HG02973 (cell line): ENCODE data around the gene MTG1.
"Not testable (repeated sequence)": the region's sequence is repeated elsewhere in the genome, so short reads cannot be mapped to it uniquely, and the experiment has no call there.

Source experiments
- ATAC-seq: cut with Tn5 transposase; IDR thresholded peaks from one replicate; pipeline ENCODE4 v1.9.1; 2021; ENCODE audit warnings: moderate library complexity; ENCODE audit not compliant: unreplicated experiment

Gene MTG1

DNA sequence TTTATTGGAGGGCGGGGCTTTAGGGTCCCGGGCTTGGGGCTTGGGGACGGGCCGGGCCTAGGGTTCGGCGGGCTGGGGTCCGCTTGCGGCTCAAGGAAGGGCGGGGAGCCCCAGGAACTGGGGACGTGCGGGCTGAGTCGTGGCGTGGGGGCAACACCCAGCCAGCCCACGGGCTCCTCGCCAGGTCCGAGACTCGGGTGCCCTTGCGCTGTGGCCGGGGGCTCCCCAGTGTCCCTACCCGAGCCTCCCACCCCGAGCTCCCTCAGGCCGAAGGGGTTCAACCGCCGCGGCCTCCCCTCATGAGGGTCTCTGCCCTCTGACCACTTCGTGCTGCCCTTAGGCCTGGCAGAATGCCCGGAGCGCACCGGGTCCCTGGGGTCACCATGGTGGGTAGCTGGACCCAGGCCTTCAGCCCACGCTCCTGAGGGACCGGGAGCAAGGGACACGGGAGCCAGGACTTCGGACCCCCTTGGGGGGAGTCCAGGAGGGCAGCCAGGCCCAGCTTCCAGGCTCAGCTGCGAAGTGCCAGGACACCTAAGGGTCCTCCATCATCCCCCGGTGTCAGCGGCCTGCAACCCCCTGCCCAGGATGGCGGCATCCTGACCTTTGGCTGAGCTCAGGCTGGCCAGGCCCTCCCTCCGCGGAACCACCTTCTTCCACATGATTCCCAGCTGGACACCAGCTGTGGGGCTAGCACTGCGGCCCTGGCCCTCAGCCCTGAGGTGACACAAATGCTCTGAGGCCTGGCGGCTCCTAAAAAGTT lies 35.6 kb upstream of the MTG1 start:
- no peak for ATAC-seq

- no peak for ATAC-seq
Observed at GRCh38 chr10:133358925-133359310, 35.0 kb upstream of the MTG1 start.

- no peak for ATAC-seq
Observed at GRCh38 chr10:133359554-133359971, 34.4 kb upstream of the MTG1 start.

- no peak for ATAC-seq
Observed at GRCh38 chr10:133359972-133360610, 33.9 kb upstream of the MTG1 start.

DNA sequence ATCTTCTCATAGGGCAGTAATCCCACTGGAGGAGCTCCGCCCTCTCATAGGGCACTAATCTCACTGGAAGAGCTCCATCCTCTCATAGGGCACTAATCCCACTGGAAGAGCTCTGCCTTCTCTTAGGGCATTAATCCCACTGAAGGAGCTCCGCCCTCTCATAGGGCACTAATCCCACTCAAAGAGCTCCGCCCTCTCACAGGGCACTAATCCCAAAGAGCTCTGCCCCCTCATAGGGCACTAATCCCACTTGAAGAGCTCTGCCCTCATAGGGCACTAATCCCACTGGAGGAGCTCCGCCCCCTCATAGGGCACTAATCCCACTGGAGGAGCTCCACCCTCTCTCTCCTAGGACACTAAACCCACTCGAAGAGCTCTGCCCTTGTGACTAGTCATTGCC lies 32.7 kb upstream of the MTG1 start:
- no peak for ATAC-seq

DNA sequence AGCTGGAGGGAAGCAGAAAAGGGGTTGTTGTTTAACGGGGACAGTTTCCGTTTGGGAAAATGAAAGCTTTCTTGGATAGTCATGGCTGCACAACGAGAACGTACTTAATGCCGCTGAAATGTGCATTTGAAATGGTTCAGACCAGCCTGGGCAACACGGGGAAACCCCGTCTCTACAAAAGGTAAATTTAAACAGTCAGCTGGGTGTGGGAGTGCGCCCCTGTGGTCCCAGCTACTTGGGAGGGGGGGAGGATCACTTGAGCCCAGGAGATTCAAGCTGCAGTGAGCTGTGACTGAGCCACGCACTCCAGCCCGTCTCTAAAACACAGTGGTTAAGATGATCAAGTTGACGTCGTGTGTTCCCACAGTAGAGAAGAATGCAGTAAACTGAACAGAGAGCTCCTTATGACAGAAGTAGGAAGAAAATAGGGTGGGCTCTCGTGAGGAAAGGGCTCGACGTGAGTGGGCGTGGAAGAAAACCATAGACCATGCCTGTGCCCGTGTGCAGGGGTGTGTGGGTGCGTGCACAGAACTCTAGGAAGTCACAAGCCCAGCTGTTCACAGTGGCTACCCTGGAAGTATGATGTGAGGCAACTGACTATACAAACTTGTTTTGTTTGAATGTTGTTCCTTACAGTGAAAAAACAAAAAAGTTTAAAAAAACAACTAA lies 32.0 kb upstream of the MTG1 start:
- ATAC-seq = no peak

GRCh38 chr10:133362846-133363245 lies 31.1 kb upstream of the MTG1 start:
- ATAC-seq = no peak

DNA sequence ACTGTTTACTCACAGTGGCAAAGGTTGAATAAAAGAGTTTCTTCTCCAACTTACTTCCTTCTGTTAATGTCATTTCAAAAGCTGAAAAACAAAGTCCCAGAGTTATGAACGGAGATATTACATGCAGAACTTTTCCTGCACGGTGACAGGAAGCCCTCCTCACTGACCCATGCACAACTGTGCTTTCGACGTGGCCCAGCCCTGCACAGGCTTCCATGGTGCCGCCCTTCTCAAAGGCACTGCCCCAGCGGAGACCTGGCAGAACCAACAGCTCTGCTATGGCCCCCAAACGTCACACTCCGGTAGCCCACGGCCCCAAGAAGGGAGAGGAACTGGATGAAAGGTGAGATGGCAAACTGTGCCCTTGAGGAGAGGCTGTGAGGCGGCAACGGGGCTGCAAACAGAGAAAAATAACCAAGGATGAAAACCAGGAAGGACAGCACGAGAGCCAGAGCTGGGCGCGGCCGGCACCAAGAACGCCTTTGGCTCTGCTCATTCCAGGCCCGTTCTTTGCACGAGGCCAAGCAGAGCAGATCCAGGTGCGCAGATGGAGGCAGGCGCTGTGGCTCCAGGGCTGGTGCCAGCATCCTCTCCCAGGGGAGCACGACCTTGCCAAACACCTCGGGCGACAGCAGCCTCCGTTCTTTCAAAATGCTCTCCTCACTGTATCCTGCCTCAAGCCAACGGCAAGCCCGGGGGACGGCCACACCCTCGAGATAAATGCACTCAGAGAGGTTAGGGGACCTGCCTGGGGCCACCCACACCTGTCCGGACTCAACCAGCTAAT lies 29.1 kb upstream of the MTG1 start:
- no peak for ATAC-seq

DNA sequence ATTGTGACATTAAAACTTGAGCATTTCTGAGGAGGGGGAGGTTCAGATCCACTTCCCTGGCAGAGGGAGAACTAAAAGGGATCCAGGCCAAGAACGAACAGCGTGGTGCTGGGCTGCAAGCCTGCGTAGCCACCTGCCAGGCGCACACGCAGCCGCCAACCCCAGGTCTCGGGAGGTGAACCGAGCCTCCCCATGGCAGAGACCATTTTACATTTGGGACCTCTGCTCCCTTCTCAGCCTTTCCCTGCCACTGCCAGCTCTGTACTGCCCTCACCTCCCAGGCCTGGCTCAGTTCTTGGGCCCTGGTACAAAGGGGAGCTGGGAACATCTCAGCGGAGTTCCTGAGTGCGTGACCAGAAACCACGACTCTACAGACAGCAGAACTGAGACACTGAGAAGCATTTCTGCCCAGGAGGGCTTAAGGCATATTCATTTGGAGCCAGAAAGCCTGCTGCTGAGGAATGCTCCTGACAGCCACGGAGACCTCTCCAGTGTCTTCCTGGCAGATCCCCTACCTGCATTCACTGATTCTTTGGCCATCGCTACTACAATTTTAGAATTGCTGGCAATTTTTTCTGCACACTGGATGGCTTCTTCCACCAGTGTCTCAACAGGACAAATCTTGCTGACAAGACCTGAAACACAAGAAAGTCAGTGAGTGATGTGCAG lies 28.4 kb upstream of the MTG1 start:
- no peak for ATAC-seq

DNA sequence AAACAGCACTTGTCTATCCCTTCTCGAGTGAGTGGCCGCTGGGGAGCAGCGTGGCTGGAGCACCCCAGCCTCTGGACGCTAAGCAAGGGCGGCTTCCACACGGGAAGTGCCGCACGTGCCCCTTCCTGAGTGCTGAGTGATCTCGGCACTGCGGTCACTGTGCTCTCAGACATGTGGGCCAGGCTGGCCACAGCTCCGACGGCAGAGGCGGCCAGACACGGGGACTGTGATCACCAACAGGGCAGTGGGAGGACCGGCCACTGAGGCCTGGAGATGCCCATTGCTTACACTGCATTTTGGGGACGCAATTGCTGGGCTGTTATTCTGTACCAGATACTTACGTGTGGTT lies 27.9 kb upstream of the MTG1 start:
- no peak for ATAC-seq

DNA sequence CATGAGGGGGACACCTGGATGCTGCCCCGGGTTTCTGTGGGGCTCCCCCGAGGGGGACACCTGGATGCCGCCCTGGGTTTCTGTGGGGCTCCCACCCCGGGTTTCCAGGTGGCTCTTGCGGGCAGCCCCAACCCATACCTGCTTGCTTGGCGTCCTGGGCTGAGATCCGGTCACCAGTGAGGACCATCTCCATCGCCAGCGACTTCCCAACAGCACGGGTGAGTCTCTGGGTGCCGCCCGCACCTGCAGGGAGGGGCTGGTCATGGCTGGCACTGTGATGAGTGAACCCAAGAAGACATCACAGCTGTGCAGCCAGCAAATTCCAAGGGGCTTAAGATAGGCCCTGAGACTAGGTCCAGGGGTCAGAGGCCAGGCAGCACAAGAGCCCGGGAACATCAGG lies 27.2 kb upstream of the MTG1 start:
- ATAC-seq = no peak

DNA sequence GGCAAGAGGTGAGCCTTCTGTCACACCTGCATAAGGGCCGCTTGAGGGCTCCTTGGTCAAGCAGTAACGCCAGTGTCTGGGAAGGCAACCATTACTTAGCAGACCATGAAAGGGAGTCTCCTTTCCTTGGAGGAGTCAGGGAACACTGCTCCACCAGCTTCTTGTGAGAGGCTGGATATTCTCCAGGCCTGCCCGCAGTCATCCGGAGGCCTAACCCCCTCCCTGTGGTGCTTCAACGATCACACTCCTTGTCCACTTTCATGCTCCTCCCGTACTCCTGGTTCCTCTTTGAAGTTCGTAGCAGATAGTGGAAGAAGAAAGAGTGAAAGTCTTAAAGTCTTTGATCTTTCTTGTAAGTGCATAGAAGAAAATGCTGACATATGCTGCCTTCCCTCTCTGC lies 26.5 kb upstream of the MTG1 start:
- ATAC-seq = not testable (repeated sequence)

GRCh38 chr10:133368153-133368552 lies 25.8 kb upstream of the MTG1 start:
- ATAC-seq = no peak

- ATAC-seq = no peak
Observed at GRCh38 chr10:133370030-133370786, 23.7 kb upstream of the MTG1 start.

DNA sequence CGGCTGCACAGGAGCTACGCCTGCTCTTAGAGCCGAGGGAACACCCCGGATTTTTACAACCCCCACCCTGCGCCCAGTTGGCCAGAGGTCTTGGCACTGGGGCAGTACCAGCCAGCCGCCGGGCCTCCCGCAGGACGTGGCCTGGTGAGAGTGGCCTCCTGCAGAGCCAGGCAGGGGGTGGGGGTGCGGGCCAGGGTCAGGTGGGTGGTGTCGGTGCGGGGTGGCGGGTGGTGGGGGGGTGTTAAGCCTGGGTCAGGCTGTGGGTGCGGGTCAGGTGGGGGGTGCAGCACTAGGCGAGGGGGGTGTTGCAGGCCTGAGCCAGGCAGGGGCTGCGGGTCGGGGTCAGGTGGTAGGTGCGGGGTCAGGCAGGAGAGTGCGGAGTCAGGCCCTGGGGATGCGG lies 21.4 kb upstream of the MTG1 start:
- ATAC-seq = no peak

- peak; percentile 93 for ATAC-seq
Observed at GRCh38 chr10:133373174-133374090, 20.5 kb upstream of the MTG1 start, which contains the start of gene ECHS1. TSS of gene ECHS1 (minus strand) at chr10:133373354. CDS start at chr10:133373333, 21 bp downstream.

GRCh38 chr10:133375357-133376115 lies 18.4 kb upstream of the MTG1 start:
- ATAC-seq = no peak

- not testable (repeated sequence) for ATAC-seq
Observed at GRCh38 chr10:133376183-133376582, 17.8 kb upstream of the MTG1 start.
